BLaER1 treated with 17β-estradiol and CSF1 and Interleukin-3, amounts not matched to agents 10 nM and 100 nM (cell line): ENCODE results near the gene ZNF35.

Source experiments
- H3K27ac ChIP-seq, 11 experiments: shearing (Covaris generic); formaldehyde crosslinking; 2 replicates each; pipeline ENCODE4 v1.8.1; 2022
- H3K27me3 ChIP-seq, 11 experiments: shearing (Covaris generic); formaldehyde crosslinking; 2 replicates each; pipeline ENCODE4 v1.8.1; 2022
- H3K36me3 ChIP-seq, 11 experiments: shearing (Covaris generic); formaldehyde crosslinking; 2 replicates each; pipeline ENCODE4 v1.8.1; 2022
- H3K4me1 ChIP-seq, 10 experiments: shearing (Covaris generic); formaldehyde crosslinking; 2 replicates each; pipeline ENCODE4 v1.8.1; 2022
- H3K4me2 ChIP-seq, 11 experiments: shearing (Covaris generic); formaldehyde crosslinking; 2 replicates each; pipeline ENCODE4 v1.8.1; 2022
- H3K4me3 ChIP-seq, 10 experiments: shearing (Covaris generic); formaldehyde crosslinking; 2 replicates each; pipeline ENCODE4 v1.8.1; 2022
- H3K9ac ChIP-seq, 11 experiments: shearing (Covaris generic); formaldehyde crosslinking; 2 replicates each; pipeline ENCODE4 v1.8.1; 2022
- H3K9me3 ChIP-seq, 11 experiments: shearing (Covaris generic); formaldehyde crosslinking; replicated peaks in 1 of 11; 2 replicates each; pipeline ENCODE4 v1.8.1; 2022
- H4K20me1 ChIP-seq, 11 experiments: shearing (Covaris generic); formaldehyde crosslinking; 2 replicates each; pipeline ENCODE4 v1.8.1; 2022
- Cebpa-rat ChIP-seq, 11 experiments: shearing (Covaris generic); IDR thresholded peaks; 2 replicates each; pipeline ENCODE4 v1.8.1; 2022

Gene ZNF35

GRCh38 chr3:44678480-44679116 lies 30.1 kb downstream of the ZNF35 start:
- peaks cover 0 to 23% (median 7%) of the 10 kb centered on the region in 11 experiments; a peak in 14 of 22 replicates for H3K9me3 ChIP-seq
- H3K4me2 ChIP-seq = no peak overlapping the region
- no peak overlapping the region for H3K4me3 ChIP-seq
- H3K27ac ChIP-seq = no peak overlapping the region
- peaks cover 0 to 6% (median 0%) of the 10 kb centered on the region in 10 experiments; a peak in 1 of 20 replicates for H3K4me1 ChIP-seq
- no peak overlapping the region for H3K9ac ChIP-seq
- H3K27me3 ChIP-seq = peaks cover 0 to 4% (median 1%) of the 10 kb centered on the region in 11 experiments; a peak in 8 of 22 replicates
- TF ChIP-seq Cebpa-rat (IDR thresholded peaks at IDR 0.05) = no peak
- no peaks in the 10 kb centered on the region for H4K20me1 ChIP-seq
- H3K36me3 ChIP-seq = no peaks in the 10 kb centered on the region

DNA sequence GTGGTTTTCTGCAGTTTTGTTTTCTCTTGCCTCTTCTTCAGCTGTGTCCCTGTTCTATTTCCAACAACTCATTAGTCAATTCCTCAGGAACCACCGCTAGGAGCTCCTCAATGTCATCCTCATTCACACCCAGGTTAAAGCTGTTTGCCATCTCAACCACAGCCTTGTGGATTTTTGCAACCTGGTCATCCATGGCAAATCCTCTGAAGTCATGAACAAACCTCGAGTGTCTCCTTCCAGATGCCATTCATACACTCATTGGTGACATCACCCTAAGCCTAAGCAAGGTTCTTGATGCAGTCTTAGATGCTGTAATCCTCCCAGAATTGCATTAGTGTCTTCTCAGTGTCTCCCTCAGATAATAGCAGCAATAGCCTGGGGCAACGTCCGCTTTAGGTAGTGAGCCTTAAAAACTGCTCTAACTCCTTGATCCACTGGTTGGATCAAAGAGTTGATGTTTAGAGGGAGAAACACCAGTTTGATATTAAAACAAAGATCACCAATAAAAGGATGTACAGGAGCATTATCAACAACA lies 32.5 kb downstream of the ZNF35 start:
- Histone ChIP-seq H3K4me3 (no peak overlapping the region), H4K20me1 (no peaks in the 10 kb centered on the region)

DNA sequence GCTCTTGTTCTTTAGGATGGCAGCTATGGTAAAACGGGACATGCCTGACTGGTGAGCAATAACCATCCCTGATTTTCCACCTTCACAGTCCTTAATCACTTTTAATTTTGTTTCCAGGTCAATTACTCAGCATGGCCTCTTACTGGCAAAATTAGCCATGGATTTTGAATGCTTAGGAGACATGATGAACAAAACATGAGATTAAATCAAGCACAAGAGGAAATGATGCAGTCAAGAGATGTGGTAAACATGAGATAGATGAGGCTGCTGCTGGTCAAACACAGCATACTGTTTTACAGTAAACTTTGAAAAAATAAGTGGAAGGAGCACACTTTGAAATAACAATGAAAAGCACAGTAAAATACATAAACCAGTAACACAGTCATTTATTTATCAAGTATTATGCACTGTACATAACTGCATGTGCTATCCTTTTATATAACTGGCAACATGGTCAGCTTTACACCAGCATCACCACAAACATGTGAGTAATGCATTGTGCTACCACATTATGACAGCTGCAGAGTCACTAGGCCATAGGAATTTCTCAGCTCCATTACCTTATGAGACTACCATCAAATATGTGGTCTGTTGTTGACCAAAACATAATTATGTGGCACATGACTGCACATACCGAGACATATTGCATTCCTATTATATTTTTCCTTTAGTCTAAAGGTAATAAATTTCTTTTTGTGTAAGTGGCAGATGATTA lies 33.8 kb downstream of the ZNF35 start:
- H3K27ac ChIP-seq = no peak overlapping the region
- H3K4me1 ChIP-seq = peaks cover 0 to 5% (median 0%) of the 10 kb centered on the region in 10 experiments; a peak in 1 of 20 replicates
- H3K4me2 ChIP-seq = no peak overlapping the region
- peaks cover 0 to 10% (median 0%) of the 10 kb centered on the region in 11 experiments; a peak in 3 of 22 replicates for H3K36me3 ChIP-seq
- peaks cover 32 to 49% (median 37%) of the 10 kb centered on the region in 11 experiments for H3K9me3 ChIP-seq
- H3K9ac ChIP-seq = no peak overlapping the region
- no peak overlapping the region for H3K4me3 ChIP-seq
- TF ChIP-seq Cebpa-rat (IDR thresholded peaks at IDR 0.05) = no peak
- peaks cover 23 to 39% (median 35%) of the 10 kb centered on the region in 11 experiments for H3K27me3 ChIP-seq
- no peaks in the 10 kb centered on the region for H4K20me1 ChIP-seq

More for the DNA sequence above, 32.5 kb downstream of the ZNF35 start:
- TF ChIP-seq Cebpa-rat (IDR thresholded peaks at IDR 0.05) = no peak
- Histone ChIP-seq H3K27me3 (peaks cover 20 to 27% (median 25%) of the 10 kb centered on the region in 11 experiments), H3K36me3 (peaks cover 0 to 10% (median 0%) of the 10 kb centered on the region in 11 experiments; a peak in 3 of 22 replicates), H3K9me3 (peaks cover 19 to 36% (median 24%) of the 10 kb centered on the region in 11 experiments), H3K4me2 (no peak overlapping the region), H3K9ac (no peak overlapping the region), H3K27ac (no peak overlapping the region), H3K4me1 (peaks cover 0 to 6% (median 0%) of the 10 kb centered on the region in 10 experiments; a peak in 1 of 20 replicates)

- H4K20me1 ChIP-seq = no peaks in the 10 kb centered on the region
- no peak for TF ChIP-seq Cebpa-rat (IDR thresholded peaks at IDR 0.05)
- no peak overlapping the region for H3K27ac ChIP-seq
- H3K9me3 ChIP-seq = peaks cover 53 to 79% (median 63%) of the 10 kb centered on the region in 11 experiments
- H3K4me2 ChIP-seq = no peak overlapping the region
- peaks cover 23 to 39% (median 35%) of the 10 kb centered on the region in 11 experiments for H3K27me3 ChIP-seq
- H3K4me1 ChIP-seq = no peaks in the 10 kb centered on the region
- peaks cover 0 to 10% (median 0%) of the 10 kb centered on the region in 11 experiments; a peak in 3 of 22 replicates for H3K36me3 ChIP-seq
- peak overlapping the region in 1 of 10 experiments; percentile 6; a peak in 4 of 20 replicates for H3K4me3 ChIP-seq
- no peak overlapping the region for H3K9ac ChIP-seq
Observed at GRCh38 chr3:44685128-44685800, 36.7 kb downstream of the ZNF35 start.

DNA sequence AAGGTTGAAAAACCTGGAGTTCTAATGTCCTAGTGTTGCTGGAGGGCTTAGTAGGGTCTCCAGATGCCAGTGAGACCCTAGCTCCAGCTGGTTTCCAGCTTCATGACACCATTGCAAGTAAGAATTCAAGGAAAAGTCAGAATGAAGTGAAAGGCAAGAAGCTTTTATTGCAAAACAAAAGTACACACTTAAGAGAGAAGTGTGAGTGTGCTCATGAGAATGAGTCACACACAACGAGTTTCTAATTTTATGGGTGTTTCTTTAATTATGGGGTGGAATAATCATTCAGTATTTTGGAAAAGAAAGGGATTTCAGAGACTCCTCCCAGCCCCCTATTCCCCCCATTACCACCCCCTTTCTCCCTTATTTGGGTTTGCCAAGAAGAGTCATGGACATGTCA lies 39.4 kb downstream of the ZNF35 start:
- Histone ChIP-seq H3K27me3 (peaks cover 23 to 39% (median 35%) of the 10 kb centered on the region in 11 experiments), H4K20me1 (no peaks in the 10 kb centered on the region), H3K9ac (no peak overlapping the region), H3K36me3 (peaks cover 0 to 10% (median 0%) of the 10 kb centered on the region in 11 experiments; a peak in 3 of 22 replicates), H3K27ac (no peak overlapping the region), H3K4me1 (no peaks in the 10 kb centered on the region), H3K9me3 (peaks cover 59 to 98% (median 79%) of the 10 kb centered on the region in 11 experiments), H3K4me3 (no peak overlapping the region), H3K4me2 (no peak overlapping the region)
- TF ChIP-seq Cebpa-rat (IDR thresholded peaks at IDR 0.05) = no peak
